MCF 10A (cell line): ENCODE data around the gene D2HGDH. TPM values are rescaled to one million over a fixed set of nuclear protein-coding genes. Genes with fewer than 3 reads are reported as not detected.
A peak's percentile ranks its signal among the peaks of the same experiment; 100 is the strongest.

Experiments
- BruUV-seq: library from RNA; stranded (reverse); fragments of 400-500 nt; replicated peaks from 2 replicates; lab custom pipeline; 2021; lab: Mats Ljungman, UMichigan
- CTCF ChIA-PET: fragments of 300-600 bp; sonication (Branson Sonifier 250); formaldehyde crosslinking; extraction: SDS; loops from one replicate; lab custom pipeline; 2021; ENCODE audit warnings: antibody characterized with exemption, inconsistent platforms; lab: Yijun Ruan, JAX
- POLR2A ChIA-PET: fragments of 300-600, 350-650 bp; sonication (Branson Sonifier 250); formaldehyde crosslinking; extraction: SDS; loops from one replicate; lab custom pipeline; 2020; ENCODE audit warnings: antibody characterized with exemption, inconsistent platforms; lab: Yijun Ruan, JAX
- DNase-seq: peaks from one replicate; pipeline ENCODE4 v3.0.0-alpha.2; 2018; ENCODE audit not compliant: unreplicated experiment
- H3K27ac Mint-ChIP-seq: one replicate; pipeline ENCODE4 v1.8.0; 2022; ENCODE audit warnings: mild to moderate bottlenecking, low read depth, mixed read lengths; ENCODE audit not compliant: unreplicated experiment
- H3K27me3 Mint-ChIP-seq: one replicate; pipeline ENCODE4 v1.8.0; 2022; ENCODE audit warnings: mixed read lengths; ENCODE audit not compliant: insufficient read depth, unreplicated experiment
- H3K36me3 Mint-ChIP-seq: one replicate; pipeline ENCODE4 v1.8.0; 2022; ENCODE audit warnings: mild to moderate bottlenecking, moderate library complexity, mixed read lengths; ENCODE audit not compliant: insufficient read depth, unreplicated experiment
- H3K4me1 Mint-ChIP-seq: one replicate; pipeline ENCODE4 v1.8.0; 2022; ENCODE audit warnings: mixed read lengths; ENCODE audit not compliant: insufficient read depth, unreplicated experiment
- H3K4me3 Mint-ChIP-seq: one replicate; pipeline ENCODE4 v1.8.0; 2022; ENCODE audit warnings: mild to moderate bottlenecking, moderate library complexity, mixed read lengths; ENCODE audit not compliant: unreplicated experiment
- H3K9me3 Mint-ChIP-seq: one replicate; pipeline ENCODE4 v1.8.0; 2022; ENCODE audit warnings: mixed read lengths; ENCODE audit not compliant: unreplicated experiment
- CTCF ChIP-seq: fragments of 200-600 bp; IDR thresholded peaks from one replicate; pipeline ENCODE4 v1.8.0; 2022; ENCODE audit warnings: antibody characterized with exemption, mild to moderate bottlenecking; ENCODE audit not compliant: unreplicated experiment
- intact Hi-C: fragments of 100-400 bp; cut with micrococcal nuclease; formaldehyde crosslinking; loops from 2 replicates; pipeline ENCODE4 v1.14.1; 2022
- total RNA-seq: library from RNA; stranded (reverse); gene quantifications from 2 replicates; pipeline ENCODE4 v1.2.3, GENCODE V29; 2022

D2HGDH gene
- total RNA-seq, 1 experiment from 2014 or later, result 41.5 TPM

- no peak for TF ChIP-seq CTCF
- H3K9me3 Mint-ChIP-seq, result no peaks in the 10 kb centered on the region
These were observed 1.7 kb downstream of the D2HGDH start for GRCh38 chr2:241736111-241736510.

GRCh38 chr2:241738040-241738686 is 3.7 kb downstream of the D2HGDH start:
- H3K36me3 Mint-ChIP-seq, result peaks cover 22% of the 10 kb centered on the region
- no peak overlapping the region for H3K4me3 Mint-ChIP-seq
- no peaks in the 10 kb centered on the region for H3K9me3 Mint-ChIP-seq
- peaks cover 15% of the 10 kb centered on the region for H3K4me1 Mint-ChIP-seq
- intact Hi-C loops, result no loop called here
- H3K27ac Mint-ChIP-seq, result no peak overlapping the region
- no peak for TF ChIP-seq CTCF
- no peaks in the 10 kb centered on the region for H3K27me3 Mint-ChIP-seq
- DNase-seq, result no peak
- ChIA-PET POLR2A (interaction anchor here (0.6 to 1.1 kb wide), 2 partner anchors 24 to 52 kb away, joined by 4 to 5 read pairs; partner anchors contain the start of gene DTYMK), CTCF (interaction anchor here (0.7 kb wide), 1 partner anchor 21 kb away, joined by 4 read pairs; no protein-coding TSS in a partner anchor)
- no TSS peak for BruUV-seq

More at GRCh38 chr2:241736111-241736510, 1.7 kb downstream of the D2HGDH start:
- Mint-ChIP-seq H3K27me3 (no peaks in the 10 kb centered on the region), H3K27ac (no peak overlapping the region), H3K4me3 (peak overlapping the region; percentile 71), H3K4me1 (peaks cover 12% of the 10 kb centered on the region), H3K36me3 (peaks cover 12% of the 10 kb centered on the region)
- ChIA-PET POLR2A (no interaction called here), CTCF (interaction anchor here (0.5 to 1.3 kb wide), 2 partner anchors 48 to 138 kb away, joined by 3 read pairs; no protein-coding TSS in a partner anchor)
- no peak for DNase-seq
- intact Hi-C loops, result no loop called here
- BruUV-seq, result TSS peak; percentile 18

- Mint-ChIP-seq H3K27ac (no peak overlapping the region), H3K4me3 (no peak overlapping the region), H3K27me3 (no peaks in the 10 kb centered on the region), H3K4me1 (peaks cover 15% of the 10 kb centered on the region), H3K36me3 (peaks cover 22% of the 10 kb centered on the region), H3K9me3 (no peaks in the 10 kb centered on the region)
- ChIA-PET POLR2A (interaction anchor here (1.7 kb wide), 1 partner anchor 53 kb away, joined by 4 read pairs; the partner anchor contains the start of gene DTYMK), CTCF (interaction anchor here (0.7 kb wide), 1 partner anchor 22 kb away, joined by 4 read pairs; no protein-coding TSS in a partner anchor)
- no peak for DNase-seq
- BruUV-seq, result no TSS peak
- intact Hi-C loops, result no loop called here
- no peak for TF ChIP-seq CTCF
These were observed 4.7 kb downstream of the D2HGDH start for GRCh38 chr2:241739177-241739576.

GRCh38 chr2:241739651-241740050 is 5.2 kb downstream of the D2HGDH start:
- H3K4me1 Mint-ChIP-seq, result peaks cover 15% of the 10 kb centered on the region
- H3K27ac Mint-ChIP-seq, result no peak overlapping the region
- peaks cover 22% of the 10 kb centered on the region for H3K36me3 Mint-ChIP-seq
- ChIA-PET POLR2A (interaction anchor here (1.3 to 1.7 kb wide), 2 partner anchors 10 to 53 kb away, joined by 3 to 4 read pairs; partner anchors contain the start of gene DTYMK), CTCF (interaction anchor here (1.0 kb wide), 1 partner anchor 139 kb away, joined by 6 read pairs; no protein-coding TSS in a partner anchor)
- H3K4me3 Mint-ChIP-seq, result no peak overlapping the region
- no TSS peak for BruUV-seq
- intact Hi-C loops, result no loop called here
- TF ChIP-seq CTCF, result no peak
- DNase-seq, result no peak
- H3K9me3 Mint-ChIP-seq, result no peaks in the 10 kb centered on the region
- no peaks in the 10 kb centered on the region for H3K27me3 Mint-ChIP-seq
